HepG2 (cell line): ENCODE data around the gene CISD3. TPM values are rescaled to one million over a fixed set of nuclear protein-coding genes. Genes with fewer than 3 reads are reported as not detected.

Experiments
- EED ChIP-seq: sonication (generic); formaldehyde crosslinking; IDR thresholded peaks from 2 replicates; pipeline ENCODE4 v1.5.0; 2020; ENCODE audit warnings: mild to moderate bottlenecking, missing genetic modification reagents
- KDM1A ChIP-seq: IDR thresholded peaks from 2 replicates; pipeline ENCODE4 v1.6.1; 2016; ENCODE audit warnings: missing compliant biosample characterization
- KLF11 ChIP-seq: IDR thresholded peaks from 2 replicates; pipeline ENCODE4 v1.6.1; 2016; ENCODE audit warnings: missing compliant biosample characterization
- NFE2L2 ChIP-seq: fragments of 150-350 bp; IDR thresholded peaks from 2 replicates; pipeline ENCODE4 v1.6.1; 2014; ENCODE audit warnings: low read length
- NR2F2 ChIP-seq: IDR thresholded peaks from 2 replicates; pipeline ENCODE4 v1.6.1; 2012; ENCODE audit warnings: low read depth, inconsistent platforms, borderline replicate concordance
- NRL ChIP-seq: sonication (generic); formaldehyde crosslinking; IDR thresholded peaks from 2 replicates; pipeline ENCODE4 v1.5.0; 2020; ENCODE audit warnings: missing genetic modification reagents, mild to moderate bottlenecking, moderate library complexity, borderline replicate concordance
- PRPF4 ChIP-seq: fragments of 200-400 bp; formaldehyde crosslinking; IDR thresholded peaks from 2 replicates; pipeline ENCODE4 v1.6.1; 2016; ENCODE audit warnings: low read length, low read depth; ENCODE audit not compliant: poor library complexity, severe bottlenecking
- SIX4 ChIP-seq: sonication (generic); formaldehyde crosslinking; IDR thresholded peaks from 2 replicates; pipeline ENCODE4 v1.4.0; 2020; ENCODE audit warnings: missing genetic modification reagents
- SOX5 ChIP-seq: IDR thresholded peaks from 2 replicates; pipeline ENCODE4 v1.6.1; 2016; ENCODE audit warnings: borderline replicate concordance
- SP140L ChIP-seq: sonication (generic); formaldehyde crosslinking; IDR thresholded peaks from 2 replicates; pipeline ENCODE4 v1.4.0; 2020; ENCODE audit warnings: missing genetic modification reagents, borderline replicate concordance
- ZFP1 ChIP-seq: IDR thresholded peaks from 2 replicates; pipeline ENCODE4 v1.6.1; 2016
- ZMAT3 ChIP-seq: sonication (generic); formaldehyde crosslinking; conservative IDR thresholded peaks from 2 replicates; pipeline ENCODE4 v1.7.0; 2021; ENCODE audit warnings: missing genetic modification reagents
- ZNF232 ChIP-seq: sonication (generic); formaldehyde crosslinking; IDR thresholded peaks from 2 replicates; pipeline ENCODE4 v1.4.0; 2020; ENCODE audit warnings: missing genetic modification reagents, borderline replicate concordance
- ZNF263 ChIP-seq: sonication (generic); formaldehyde crosslinking; IDR thresholded peaks from 2 replicates; pipeline ENCODE4 v1.4.0; 2020; ENCODE audit warnings: missing genetic modification reagents
- ZNF441 ChIP-seq: sonication (generic); formaldehyde crosslinking; IDR thresholded peaks from 2 replicates; pipeline ENCODE4 v1.7.0; 2021; ENCODE audit warnings: missing genetic modification reagents, borderline replicate concordance
- ZNF468 ChIP-seq: sonication (generic); formaldehyde crosslinking; IDR thresholded peaks from 2 replicates; pipeline ENCODE4 v1.8.0; 2022; ENCODE audit warnings: mild to moderate bottlenecking, moderate library complexity, missing genetic modification reagents
- ZNF788 ChIP-seq: sonication (generic); formaldehyde crosslinking; IDR thresholded peaks from 2 replicates; pipeline ENCODE4 v1.5.0; 2020; ENCODE audit warnings: mild to moderate bottlenecking, missing genetic modification reagents, borderline replicate concordance
- ZSCAN22 ChIP-seq: sonication (generic); formaldehyde crosslinking; IDR thresholded peaks from 2 replicates; pipeline ENCODE4 v1.4.0; 2020; ENCODE audit warnings: mild to moderate bottlenecking, missing genetic modification reagents
- polyA plus RNA-seq, 8 experiments: library from polyadenylated mRNA; depleted of rRNA in 3 of 8; stranded (reverse) in 7 of 8; unstranded in 1 of 8; fragments of >200 nt; fragmentation: Illumina TruSeq in 4 of 8; extraction: Trizol in 4 of 8; gene quantifications; 2 replicates each; pipeline versions ENCODE4 v1.2.1 to v1.2.3, GENCODE V29; 2011 to 2016; ENCODE audit warnings: low read depth in 4 of 8, missing spikeins in 1 of 8, mixed read lengths in 1 of 8; ENCODE audit not compliant: insufficient read depth in 1 of 8
- total RNA-seq, 5 experiments: library from RNA; depleted of rRNA; stranded (reverse); fragments of >200 nt; fragmentation: Illumina TruSeq; extraction: Trizol; gene quantifications; 2 replicates each; pipeline ENCODE4 v1.2.3, GENCODE V29; 2016; ENCODE audit warnings: low read depth in 1 of 5
- TF ChIP-seq, protein P1 (sequence below): sonication (generic); formaldehyde crosslinking; IDR thresholded peaks from 2 replicates; pipeline ENCODE4 v1.4.0; 2020; ENCODE audit warnings: missing genetic modification reagents, borderline replicate concordance
- TF ChIP-seq, protein P2 (sequence below): sonication (generic); formaldehyde crosslinking; IDR thresholded peaks from 2 replicates; pipeline ENCODE4 v1.5.0; 2020; ENCODE audit warnings: missing genetic modification reagents
- TF ChIP-seq, protein P3 (sequence below): sonication (generic); formaldehyde crosslinking; IDR thresholded peaks from 2 replicates; pipeline ENCODE4 v1.8.0; 2022; ENCODE audit warnings: missing genetic modification reagents, low read depth, mild to moderate bottlenecking, borderline replicate concordance
- TF ChIP-seq, protein P4 (sequence below): sonication (generic); formaldehyde crosslinking; IDR thresholded peaks from 2 replicates; pipeline ENCODE4 v1.4.0; 2020; ENCODE audit warnings: missing genetic modification reagents, borderline replicate concordance

Gene CISD3
- total and polyA plus RNA-seq, 2 of the 13 experiments (the other 11 are each of a cell fraction or from before 2014, with no cell fraction given): 30.0 to 34.1 TPM

DNA sequence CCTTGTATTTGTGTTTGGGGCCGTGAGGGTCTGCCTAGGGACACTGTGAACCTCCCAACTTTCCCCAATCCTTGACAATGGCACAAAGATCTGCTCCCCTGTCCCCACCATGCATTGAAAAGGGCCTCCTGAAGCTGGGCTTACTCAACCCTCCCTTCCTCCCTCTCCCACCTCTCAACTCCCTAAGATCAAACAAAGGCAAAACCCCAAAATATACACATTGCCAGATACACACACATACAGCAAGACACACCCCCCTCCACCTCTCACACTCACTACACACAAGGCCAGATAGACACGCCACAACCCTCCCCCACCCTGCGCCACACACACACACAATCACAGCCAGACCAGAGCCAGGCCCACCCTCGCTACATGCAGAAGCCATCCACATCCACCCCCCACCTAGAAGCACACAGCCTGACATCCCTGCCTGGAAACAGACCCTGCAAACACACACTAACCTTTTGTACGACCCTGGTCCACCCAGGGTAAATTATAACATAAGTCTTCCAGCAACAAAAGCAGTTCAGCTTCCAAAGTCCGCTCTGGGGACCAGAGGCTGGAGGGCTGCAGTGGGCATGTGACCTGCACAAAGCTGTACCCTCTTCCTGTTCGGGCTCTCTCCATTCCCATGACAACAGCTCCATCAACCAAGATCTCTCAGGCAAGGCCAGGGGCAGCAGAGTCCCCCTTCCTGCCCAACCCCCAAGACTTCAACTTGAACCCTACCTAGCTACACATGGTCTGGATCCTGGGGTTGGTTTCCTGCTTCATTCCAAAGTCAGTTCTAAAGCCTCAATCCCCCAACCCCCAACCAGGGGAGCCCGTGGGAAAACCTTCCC lies 16.1 kb downstream of the CISD3 start (continued):
- TF ChIP-seq SP140L: peak; percentile 33; the same call in 1 of the 2 replicates
- 0 out of 2 replicates have a peak, but pooled peaks have one; percentile 59 for TF ChIP-seq ZNF468 (CRISPR knock-in tag)
- peak; percentile 88; the same call in 1 of the 2 replicates for TF ChIP-seq ZFP1
- TF ChIP-seq NFE2L2: no peak
- 0 out of 2 replicates have a peak, but pooled peaks have one; percentile 0 for TF ChIP-seq ZNF441
- TF ChIP-seq, protein P1, sequence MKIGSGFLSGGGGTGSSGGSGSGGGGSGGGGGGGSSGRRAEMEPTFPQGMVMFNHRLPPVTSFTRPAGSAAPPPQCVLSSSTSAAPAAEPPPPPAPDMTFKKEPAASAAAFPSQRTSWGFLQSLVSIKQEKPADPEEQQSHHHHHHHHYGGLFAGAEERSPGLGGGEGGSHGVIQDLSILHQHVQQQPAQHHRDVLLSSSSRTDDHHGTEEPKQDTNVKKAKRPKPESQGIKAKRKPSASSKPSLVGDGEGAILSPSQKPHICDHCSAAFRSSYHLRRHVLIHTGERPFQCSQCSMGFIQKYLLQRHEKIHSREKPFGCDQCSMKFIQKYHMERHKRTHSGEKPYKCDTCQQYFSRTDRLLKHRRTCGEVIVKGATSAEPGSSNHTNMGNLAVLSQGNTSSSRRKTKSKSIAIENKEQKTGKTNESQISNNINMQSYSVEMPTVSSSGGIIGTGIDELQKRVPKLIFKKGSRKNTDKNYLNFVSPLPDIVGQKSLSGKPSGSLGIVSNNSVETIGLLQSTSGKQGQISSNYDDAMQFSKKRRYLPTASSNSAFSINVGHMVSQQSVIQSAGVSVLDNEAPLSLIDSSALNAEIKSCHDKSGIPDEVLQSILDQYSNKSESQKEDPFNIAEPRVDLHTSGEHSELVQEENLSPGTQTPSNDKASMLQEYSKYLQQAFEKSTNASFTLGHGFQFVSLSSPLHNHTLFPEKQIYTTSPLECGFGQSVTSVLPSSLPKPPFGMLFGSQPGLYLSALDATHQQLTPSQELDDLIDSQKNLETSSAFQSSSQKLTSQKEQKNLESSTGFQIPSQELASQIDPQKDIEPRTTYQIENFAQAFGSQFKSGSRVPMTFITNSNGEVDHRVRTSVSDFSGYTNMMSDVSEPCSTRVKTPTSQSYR (CRISPR knock-in tag): peak; percentile 70
- TF ChIP-seq PRPF4: no peak
- peak; percentile 82; the same call in 1 of the 2 replicates for TF ChIP-seq KDM1A (CRISPR knock-in tag)
- TF ChIP-seq NRL (CRISPR knock-in tag): peak; percentile 47
- peak; percentile 23; the same call in 1 of the 2 replicates for TF ChIP-seq ZNF232
- TF ChIP-seq SOX5 (CRISPR knock-in tag): peak; percentile 91; the same call in 1 of the 2 replicates
- TF ChIP-seq SIX4: 0 out of 2 replicates have a peak, but pooled peaks have one; percentile 22
- TF ChIP-seq NR2F2: peak; percentile 77; the same call in 1 of the 2 replicates
- TF ChIP-seq, protein P2, sequence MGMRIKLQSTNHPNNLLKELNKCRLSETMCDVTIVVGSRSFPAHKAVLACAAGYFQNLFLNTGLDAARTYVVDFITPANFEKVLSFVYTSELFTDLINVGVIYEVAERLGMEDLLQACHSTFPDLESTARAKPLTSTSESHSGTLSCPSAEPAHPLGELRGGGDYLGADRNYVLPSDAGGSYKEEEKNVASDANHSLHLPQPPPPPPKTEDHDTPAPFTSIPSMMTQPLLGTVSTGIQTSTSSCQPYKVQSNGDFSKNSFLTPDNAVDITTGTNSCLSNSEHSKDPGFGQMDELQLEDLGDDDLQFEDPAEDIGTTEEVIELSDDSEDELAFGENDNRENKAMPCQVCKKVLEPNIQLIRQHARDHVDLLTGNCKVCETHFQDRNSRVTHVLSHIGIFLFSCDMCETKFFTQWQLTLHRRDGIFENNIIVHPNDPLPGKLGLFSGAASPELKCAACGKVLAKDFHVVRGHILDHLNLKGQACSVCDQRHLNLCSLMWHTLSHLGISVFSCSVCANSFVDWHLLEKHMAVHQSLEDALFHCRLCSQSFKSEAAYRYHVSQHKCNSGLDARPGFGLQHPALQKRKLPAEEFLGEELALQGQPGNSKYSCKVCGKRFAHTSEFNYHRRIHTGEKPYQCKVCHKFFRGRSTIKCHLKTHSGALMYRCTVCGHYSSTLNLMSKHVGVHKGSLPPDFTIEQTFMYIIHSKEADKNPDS (CRISPR knock-in tag): no peak
- 0 out of 2 replicates have a peak, but pooled peaks have one; percentile 50 for TF ChIP-seq ZMAT3 (CRISPR knock-in tag)
- TF ChIP-seq, protein P3, sequence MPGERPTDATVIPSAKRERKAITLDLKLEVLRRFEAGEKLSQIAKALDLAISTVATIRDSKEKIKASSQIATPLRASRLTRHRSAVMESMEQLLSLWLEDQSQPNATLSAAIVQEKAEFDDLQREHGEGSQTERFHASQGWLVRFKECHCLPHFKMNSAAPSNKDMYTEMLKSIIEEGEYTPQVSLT: peak; percentile 49; the same call in 1 of the 2 replicates
- TF ChIP-seq ZSCAN22 (CRISPR knock-in tag): no peak
- peak; percentile 67; the same call in 1 of the 2 replicates for TF ChIP-seq ZNF788 (CRISPR knock-in tag)
- TF ChIP-seq KLF11 (CRISPR knock-in tag): 0 out of 2 replicates have a peak, but pooled peaks have one; percentile 23
- TF ChIP-seq EED (CRISPR knock-in tag): no peak
- TF ChIP-seq ZNF263 (CRISPR knock-in tag): 0 out of 2 replicates have a peak, but pooled peaks have one; percentile 20
- TF ChIP-seq, protein P4, sequence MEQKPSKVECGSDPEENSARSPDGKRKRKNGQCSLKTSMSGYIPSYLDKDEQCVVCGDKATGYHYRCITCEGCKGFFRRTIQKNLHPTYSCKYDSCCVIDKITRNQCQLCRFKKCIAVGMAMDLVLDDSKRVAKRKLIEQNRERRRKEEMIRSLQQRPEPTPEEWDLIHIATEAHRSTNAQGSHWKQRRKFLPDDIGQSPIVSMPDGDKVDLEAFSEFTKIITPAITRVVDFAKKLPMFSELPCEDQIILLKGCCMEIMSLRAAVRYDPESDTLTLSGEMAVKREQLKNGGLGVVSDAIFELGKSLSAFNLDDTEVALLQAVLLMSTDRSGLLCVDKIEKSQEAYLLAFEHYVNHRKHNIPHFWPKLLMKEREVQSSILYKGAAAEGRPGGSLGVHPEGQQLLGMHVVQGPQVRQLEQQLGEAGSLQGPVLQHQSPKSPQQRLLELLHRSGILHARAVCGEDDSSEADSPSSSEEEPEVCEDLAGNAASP (CRISPR knock-in tag): no peak; the same call in 1 of the 2 replicates
